NCI-H2107 treated with DMSO at 0.1 percent for 48 hours (cell line): ENCODE data around the gene UGCG.
"Not testable (repeated sequence)": the region's sequence is repeated elsewhere in the genome, so short reads cannot be mapped to it uniquely, and the experiment has no call there.

Experiments
- DNase-seq: peaks from one replicate; lab custom pipeline; 2025; ENCODE audit not compliant: unreplicated experiment; lab: John Stamatoyannopoulos, UW

The UGCG gene

GRCh38 chr9:111895996-111896941 lies at the start of gene UGCG:
TSS of gene UGCG (plus strand) at chr9:111896814. CDS start at chr9:111897216, 402 bp downstream.
- DNase-seq: peak; percentile 65

DNA sequence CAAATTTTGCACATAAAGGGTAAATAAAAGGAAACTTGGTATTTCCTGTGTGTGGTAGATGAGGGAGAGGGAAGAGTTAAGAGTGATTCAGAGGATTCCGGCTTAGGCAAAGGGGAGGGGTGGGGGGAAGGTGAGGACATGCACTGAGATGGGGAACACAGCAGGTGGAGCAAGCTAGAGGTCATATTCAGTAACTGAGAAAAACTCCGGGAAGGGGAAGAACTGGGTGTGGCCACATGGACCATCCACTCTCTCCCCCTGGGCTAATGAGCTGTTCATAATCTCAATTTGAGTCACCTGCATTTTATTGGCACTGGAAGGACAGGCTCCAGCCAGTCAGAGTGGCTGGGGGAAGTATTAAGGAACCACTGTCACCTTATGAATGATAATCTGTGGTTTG lies 45.1 kb upstream of the UGCG start:
- DNase-seq: no peak

GRCh38 chr9:111852291-111852690 lies 44.3 kb upstream of the UGCG start:
- no peak for DNase-seq

GRCh38 chr9:111853450-111853827 lies 43.2 kb upstream of the UGCG start:
- no peak for DNase-seq

DNA sequence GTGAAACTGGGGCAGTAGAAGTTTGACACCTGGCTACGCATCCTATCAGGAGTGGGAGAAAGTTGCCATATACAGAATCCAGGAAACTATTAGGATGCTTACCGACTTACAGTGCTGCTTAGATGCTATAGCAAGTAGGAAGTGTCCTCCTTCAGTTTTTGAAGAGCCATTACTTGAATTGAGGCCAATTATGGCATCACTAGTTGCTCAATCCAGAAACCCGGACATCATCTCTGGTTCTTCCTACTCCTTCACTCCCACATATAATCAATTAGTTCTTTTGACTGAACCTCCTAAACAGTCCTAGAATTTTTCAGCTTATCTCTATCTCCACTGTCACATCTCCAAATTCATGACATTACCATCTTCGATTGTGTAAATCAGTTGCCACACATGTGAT lies 41.8 kb upstream of the UGCG start:
- no peak for DNase-seq

GRCh38 chr9:111857555-111858211 lies 38.9 kb upstream of the UGCG start:
- DNase-seq: no peak

DNA sequence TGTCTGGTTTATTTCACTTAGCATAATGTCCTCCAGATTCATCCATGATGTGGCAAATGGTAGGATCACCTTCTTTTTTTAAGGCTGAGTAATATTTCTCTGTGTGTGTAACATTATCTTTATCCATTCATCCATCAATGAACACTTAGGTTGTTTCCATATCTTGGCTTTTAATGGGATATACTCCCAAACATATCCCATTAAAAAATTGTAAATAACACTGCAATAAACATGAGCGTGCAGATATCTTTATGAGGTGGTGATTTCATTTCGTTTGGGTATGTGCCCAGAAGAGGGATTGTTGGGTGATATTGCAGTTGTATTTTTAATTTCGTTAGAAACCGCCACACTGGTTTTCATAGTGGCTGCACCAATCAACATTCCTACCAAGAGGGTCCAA lies 36.2 kb upstream of the UGCG start:
- no peak for DNase-seq

GRCh38 chr9:111863636-111864035 lies 33.0 kb upstream of the UGCG start:
- DNase-seq: no peak

DNA sequence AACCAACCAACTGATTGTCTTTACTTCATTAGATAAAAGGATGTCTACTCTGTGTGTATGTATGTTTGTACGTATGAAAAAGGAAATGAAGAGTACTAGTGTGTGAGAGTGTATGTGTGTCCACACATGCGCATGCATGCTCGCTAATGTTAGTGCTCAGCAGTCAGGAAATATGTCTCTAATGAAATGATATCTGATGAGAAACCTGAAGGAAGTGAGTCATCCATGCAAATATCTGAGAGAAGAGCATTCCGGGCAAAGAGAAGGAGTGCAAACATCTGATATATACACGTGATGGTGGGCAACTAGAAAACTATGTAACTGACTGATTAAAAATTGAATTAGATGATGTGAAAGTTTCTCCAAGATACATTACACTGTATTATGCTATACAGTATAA lies 29.6 kb upstream of the UGCG start:
- DNase-seq: no peak

GRCh38 chr9:111868475-111868874 lies 28.1 kb upstream of the UGCG start:
- no peak for DNase-seq

GRCh38 chr9:111870774-111871498 lies 25.7 kb upstream of the UGCG start:
- no peak for DNase-seq

DNA sequence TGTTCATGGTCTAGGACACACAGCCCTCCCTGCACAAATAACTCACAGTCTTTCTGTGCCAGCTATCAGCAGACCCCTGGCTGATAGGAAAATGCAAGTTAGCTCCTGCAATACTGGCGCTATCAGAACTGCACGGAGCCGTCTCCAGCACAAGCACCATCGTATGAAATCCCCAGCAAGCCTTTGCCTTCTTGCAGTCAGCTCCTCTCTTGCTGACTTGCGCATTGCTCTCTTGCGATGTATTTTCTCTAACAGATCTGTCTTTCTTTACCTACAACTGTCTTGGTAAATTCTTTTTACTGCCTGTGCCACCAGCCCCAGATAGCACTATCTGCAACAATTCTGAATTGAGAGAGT lies 25.1 kb upstream of the UGCG start:
- DNase-seq: no peak

GRCh38 chr9:111872886-111873285 lies 23.7 kb upstream of the UGCG start:
- DNase-seq: no peak

GRCh38 chr9:111873901-111874300 lies 22.7 kb upstream of the UGCG start:
- no peak for DNase-seq

DNA sequence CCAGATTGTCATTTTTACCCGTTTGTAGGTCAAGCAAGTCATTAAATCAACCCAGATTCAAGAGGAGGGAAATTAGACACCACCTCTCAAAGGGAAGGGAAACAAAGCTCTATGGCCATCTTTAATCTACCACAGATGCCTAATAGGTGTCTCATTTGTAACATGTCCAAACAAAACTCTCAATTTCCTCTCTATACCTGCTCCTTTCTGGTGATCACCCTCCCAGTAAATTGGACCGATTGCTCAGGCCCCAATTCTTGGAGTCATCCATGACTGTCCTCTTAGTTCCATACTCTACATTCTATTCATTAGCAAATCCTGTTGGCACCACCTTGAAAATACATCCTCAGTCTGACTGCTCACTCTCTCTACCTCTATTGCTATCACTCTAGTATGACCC lies 22.1 kb upstream of the UGCG start:
- DNase-seq: no peak

- DNase-seq: not testable (repeated sequence)
Measured at GRCh38 chr9:111875291-111875690, 21.3 kb upstream of the UGCG start.

DNA sequence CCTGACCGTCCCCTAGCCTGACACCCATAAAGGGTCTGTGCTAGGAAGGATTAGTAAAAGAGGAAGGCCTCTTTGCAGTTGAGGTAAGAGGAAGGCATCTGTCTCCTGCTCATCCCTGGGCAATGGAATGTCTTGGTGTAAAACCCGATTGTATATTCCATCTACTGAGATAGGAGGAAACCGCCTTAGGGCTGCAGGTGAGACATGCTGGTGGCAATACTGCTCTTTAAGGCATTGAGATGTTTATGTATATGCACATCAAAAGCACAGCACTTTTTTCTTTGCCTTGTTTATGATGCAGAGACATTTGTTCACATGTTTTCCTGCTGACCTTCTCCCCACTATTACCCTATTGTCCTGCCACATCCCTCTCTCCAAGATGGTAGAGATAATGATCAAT lies 20.9 kb upstream of the UGCG start:
- not testable (repeated sequence) for DNase-seq

DNA sequence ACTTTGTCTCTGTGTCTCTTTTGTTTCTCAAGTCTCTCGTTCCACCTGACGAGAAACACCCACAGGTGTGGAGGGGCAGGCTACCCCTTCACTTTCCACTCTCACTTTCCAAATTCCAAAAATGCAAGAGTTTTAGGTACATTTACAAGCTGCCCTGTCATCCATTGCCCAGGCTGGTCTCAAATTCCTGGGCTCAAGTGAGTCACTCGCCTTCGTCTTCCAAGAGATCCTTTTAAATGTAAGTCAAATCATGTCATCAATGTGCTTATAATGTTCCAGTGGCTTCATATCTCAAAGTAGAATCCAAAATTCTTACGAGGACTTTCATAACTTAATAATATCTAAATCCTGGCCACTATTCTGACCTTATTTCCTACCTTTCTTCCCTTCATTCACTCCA lies 20.4 kb upstream of the UGCG start:
- DNase-seq: no peak

GRCh38 chr9:111877420-111877819 lies 19.2 kb upstream of the UGCG start:
- no peak for DNase-seq

DNA sequence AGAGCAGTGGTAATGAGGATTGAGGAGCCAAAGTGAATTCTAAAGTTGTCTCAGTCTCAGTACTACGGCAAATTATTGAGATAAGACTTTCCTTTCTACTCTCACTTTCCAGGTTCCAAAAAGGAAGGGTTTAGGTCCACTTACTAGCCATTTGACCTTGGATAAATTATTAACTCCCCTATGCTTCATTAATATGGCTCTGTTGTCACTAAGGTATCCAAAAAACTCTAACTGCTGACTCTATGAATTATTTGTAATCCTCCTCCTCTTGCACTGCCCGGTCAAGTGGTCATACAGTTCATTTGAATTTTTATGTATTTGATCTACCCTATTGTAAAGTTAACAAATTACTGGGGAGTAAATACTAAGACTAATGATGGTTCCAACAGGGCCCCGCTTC lies 17.7 kb upstream of the UGCG start:
- no peak for DNase-seq

DNA sequence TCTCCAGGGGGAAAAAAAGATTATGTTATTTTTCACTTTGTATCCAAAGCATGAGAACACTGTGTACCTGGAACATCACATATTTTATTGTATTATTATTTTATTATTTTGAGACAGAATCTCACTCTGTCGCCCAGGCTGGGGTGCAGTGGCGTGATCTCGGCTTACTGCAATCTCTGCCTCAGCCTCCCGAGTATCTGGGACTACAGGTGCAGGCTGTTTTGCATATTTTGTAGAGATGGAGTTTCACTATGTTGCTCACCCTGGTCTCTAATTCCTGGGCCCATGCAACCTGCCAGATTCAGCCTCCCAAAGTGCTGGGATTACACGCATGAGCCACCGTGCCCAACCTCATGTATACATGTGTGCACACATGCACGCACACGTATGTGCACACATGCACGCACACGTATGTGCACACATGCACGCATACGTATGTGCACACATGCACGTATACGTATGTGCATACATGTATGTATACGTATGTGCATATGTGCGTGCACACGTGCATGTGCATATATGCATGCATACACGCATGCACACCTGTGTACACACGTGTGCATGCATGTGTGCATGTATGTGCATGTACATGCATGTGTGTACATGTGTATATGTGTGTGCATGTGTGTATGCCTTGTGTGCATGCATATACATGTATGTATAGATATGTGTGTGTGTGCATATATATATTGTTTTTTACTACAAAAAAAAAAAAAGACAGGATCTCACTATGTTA lies 9.5 kb upstream of the UGCG start:
- no peak for DNase-seq
